WERI-Rb-1 (cell line): ENCODE measurements around the gene DSE.

Experiments
- DNase-seq: peaks from one replicate; pipeline ENCODE4 v3.0.0-alpha.2; 2020
- H3K27ac ChIP-seq: fragments of 250-450 bp; sonication (Bioruptor Pico); 2 replicates; pipeline ENCODE4 v1.5.1; 2020; ENCODE audit warnings: mild to moderate bottlenecking, moderate library complexity
- H3K27me3 ChIP-seq: fragments of 250-450 bp; sonication (Bioruptor Pico); 2 replicates; pipeline ENCODE4 v1.5.1; 2021; ENCODE audit warnings: mild to moderate bottlenecking, low read depth, moderate library complexity; ENCODE audit not compliant: insufficient read depth, severe bottlenecking
- H3K36me3 ChIP-seq: fragments of 250-450 bp; sonication (Bioruptor Pico); 2 replicates; pipeline ENCODE4 v1.5.1; 2020; ENCODE audit warnings: mild to moderate bottlenecking, moderate library complexity
- H3K4me3 ChIP-seq: 2 replicates; pipeline ENCODE4 v1.5.1; 2011; ENCODE audit warnings: low read depth, mild to moderate bottlenecking, control low read depth, low read length
- H3K9me3 ChIP-seq: fragments of 250-450 bp; sonication (Bioruptor Pico); 2 replicates; pipeline ENCODE4 v1.5.1; 2021; ENCODE audit warnings: mild to moderate bottlenecking, moderate library complexity; ENCODE audit not compliant: severe bottlenecking
- TF ChIP-seq, protein P1 (sequence below): IDR thresholded peaks from 2 replicates; pipeline ENCODE4 v1.5.1; 2011; ENCODE audit warnings: low read depth, mild to moderate bottlenecking, control low read depth, inconsistent platforms, low read length

The DSE gene

DNA sequence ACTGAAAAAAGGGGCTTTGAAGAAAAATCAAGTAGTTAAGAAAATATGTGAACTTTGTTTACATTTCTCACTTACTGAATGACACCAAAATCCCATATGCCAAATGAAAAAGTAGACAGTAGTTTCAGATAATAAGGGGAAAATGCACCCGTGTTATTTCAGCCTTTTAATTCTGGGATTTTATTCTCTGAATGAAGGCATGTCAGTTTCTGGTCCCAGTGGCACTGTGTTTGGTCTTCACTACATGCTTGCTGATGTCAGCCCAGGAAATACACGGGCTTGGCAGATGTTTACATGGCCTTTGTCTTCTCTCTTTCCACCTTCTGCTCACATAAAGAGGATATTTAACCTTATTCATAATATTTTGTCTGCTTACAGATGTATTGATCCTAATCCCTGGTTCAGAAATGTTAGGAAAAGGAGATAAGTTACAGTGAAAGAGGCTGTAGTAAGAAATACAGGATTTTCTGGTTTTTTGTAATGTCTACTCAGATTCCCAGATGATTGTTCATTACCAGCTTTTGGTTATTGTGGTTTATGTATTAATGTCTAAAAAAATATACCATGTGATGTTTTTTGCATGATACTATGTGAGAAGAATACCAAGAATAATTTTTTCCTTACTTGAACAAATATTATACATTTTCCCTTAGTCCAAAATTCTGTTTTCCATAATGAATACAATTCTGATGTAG, 27.7 kb downstream of the DSE start:
- TF ChIP-seq, protein P1, sequence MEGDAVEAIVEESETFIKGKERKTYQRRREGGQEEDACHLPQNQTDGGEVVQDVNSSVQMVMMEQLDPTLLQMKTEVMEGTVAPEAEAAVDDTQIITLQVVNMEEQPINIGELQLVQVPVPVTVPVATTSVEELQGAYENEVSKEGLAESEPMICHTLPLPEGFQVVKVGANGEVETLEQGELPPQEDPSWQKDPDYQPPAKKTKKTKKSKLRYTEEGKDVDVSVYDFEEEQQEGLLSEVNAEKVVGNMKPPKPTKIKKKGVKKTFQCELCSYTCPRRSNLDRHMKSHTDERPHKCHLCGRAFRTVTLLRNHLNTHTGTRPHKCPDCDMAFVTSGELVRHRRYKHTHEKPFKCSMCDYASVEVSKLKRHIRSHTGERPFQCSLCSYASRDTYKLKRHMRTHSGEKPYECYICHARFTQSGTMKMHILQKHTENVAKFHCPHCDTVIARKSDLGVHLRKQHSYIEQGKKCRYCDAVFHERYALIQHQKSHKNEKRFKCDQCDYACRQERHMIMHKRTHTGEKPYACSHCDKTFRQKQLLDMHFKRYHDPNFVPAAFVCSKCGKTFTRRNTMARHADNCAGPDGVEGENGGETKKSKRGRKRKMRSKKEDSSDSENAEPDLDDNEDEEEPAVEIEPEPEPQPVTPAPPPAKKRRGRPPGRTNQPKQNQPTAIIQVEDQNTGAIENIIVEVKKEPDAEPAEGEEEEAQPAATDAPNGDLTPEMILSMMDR, result no peak
- Histone ChIP-seq H3K36me3 (no peaks in the 10 kb centered on the region), H3K4me3 (no peak overlapping the region), H3K9me3 (no peaks in the 10 kb centered on the region), H3K27ac (no peak overlapping the region), H3K27me3 (no peaks in the 10 kb centered on the region)
- DNase-seq, result no peak

DNA sequence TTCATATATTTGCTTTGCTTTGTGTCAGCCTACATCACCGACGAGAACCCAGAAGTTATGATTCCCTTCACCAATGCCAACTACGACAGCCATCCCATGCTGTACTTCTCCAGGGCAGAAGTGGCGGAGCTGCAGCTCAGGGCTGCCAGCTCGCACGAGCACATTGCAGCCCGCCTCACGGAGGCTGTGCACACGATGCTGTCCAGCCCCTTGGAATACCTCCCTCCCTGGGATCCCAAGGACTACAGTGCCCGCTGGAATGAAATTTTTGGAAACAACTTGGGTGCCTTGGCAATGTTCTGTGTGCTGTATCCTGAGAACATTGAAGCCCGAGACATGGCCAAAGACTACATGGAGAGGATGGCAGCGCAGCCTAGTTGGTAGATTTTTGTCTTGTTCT, 28.5 kb downstream of the DSE start:
- no peaks in the 10 kb centered on the region for H3K27me3 ChIP-seq
- H3K27ac ChIP-seq, result no peak overlapping the region
- no peaks in the 10 kb centered on the region for H3K36me3 ChIP-seq
- H3K4me3 ChIP-seq, result no peak overlapping the region
- no peak for DNase-seq
- TF ChIP-seq, protein P1, result no peak
- H3K9me3 ChIP-seq, result no peaks in the 10 kb centered on the region

DNA sequence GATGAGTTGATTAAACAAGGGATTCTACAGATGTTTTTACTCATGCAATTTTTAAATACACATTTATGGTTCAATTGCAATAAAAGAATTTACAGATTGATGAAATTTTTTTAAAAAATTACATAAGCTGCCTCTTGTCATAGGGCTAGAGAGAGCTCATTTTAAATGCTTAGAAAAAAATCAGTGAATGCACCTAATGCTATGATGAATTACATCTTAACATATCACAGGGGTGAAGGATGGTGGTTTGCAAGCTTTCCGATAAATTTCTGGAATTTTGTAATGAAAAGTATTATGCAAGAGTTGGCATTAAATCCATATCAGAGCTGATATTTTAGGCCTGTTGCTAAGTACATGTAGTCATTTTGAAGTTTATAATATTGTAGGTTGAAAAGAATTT, 29.6 kb downstream of the DSE start:
- H3K4me3 ChIP-seq, result no peak overlapping the region
- no peaks in the 10 kb centered on the region for H3K36me3 ChIP-seq
- TF ChIP-seq, protein P1, result no peak
- no peak overlapping the region for H3K27ac ChIP-seq
- no peak for DNase-seq
- no peaks in the 10 kb centered on the region for H3K27me3 ChIP-seq
- H3K9me3 ChIP-seq, result no peaks in the 10 kb centered on the region

DNA sequence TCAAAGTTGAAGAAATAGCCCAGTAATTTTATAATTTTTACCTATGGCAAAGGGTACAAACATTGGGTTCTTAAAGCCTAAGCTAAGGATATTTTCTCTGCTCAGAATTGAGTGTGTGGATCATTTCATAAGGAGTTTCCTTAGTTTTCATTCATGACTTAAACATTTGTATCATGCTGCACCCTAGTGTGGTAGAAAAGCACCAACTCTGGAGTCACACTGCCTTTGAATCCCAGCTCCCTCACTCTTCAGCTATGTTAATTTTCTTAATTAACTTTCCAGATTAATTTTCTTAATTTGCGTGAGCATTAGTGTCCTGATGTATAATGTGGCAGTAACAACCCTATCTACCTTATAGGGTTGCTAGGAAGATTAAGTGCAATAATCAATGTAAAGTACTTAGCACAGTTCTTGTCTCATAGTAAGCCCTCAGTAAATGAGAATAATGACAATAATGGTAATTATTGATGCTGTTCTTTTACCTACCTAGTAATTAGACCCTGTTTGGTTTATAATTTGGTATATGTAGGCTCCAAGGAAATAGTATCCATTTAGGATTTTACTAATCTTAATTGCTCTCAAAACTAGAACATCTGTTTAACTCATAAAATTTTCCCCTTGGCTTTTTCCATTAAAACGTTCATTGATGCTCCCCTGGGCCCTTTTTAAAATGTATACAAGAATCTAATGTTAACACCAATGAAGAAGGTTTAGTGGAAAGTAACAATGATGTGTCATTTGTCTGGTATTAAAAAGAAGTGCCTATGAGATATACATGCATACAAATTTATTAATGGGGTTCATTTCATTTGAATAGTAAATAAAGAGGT, 31.6 kb downstream of the DSE start:
- H3K27ac ChIP-seq, result no peak overlapping the region
- no peak for DNase-seq
- H3K9me3 ChIP-seq, result no peaks in the 10 kb centered on the region
- H3K36me3 ChIP-seq, result no peaks in the 10 kb centered on the region
- H3K4me3 ChIP-seq, result no peak overlapping the region
- no peaks in the 10 kb centered on the region for H3K27me3 ChIP-seq
- TF ChIP-seq, protein P1, result no peak

DNA sequence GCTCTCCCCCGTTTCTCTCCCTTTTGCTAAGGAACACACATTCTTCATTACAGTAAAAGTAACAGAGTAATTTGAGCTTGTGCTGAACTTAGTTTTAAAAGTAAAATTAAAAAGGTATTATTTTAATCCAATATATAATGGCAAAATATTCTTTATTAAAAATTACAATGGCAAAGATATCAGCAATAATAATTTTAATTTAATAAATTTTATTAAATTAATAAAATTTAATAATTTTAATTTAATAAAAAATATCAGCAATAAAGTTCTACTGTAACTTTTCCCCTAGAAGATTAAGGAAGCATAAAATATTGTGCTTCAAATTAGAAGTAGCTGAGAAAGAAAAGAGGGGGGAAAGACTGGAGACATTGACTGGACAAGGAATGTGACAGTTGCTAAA, 32.5 kb downstream of the DSE start:
- Histone ChIP-seq H3K4me3 (no peak overlapping the region), H3K27ac (no peak overlapping the region), H3K27me3 (no peaks in the 10 kb centered on the region), H3K36me3 (no peaks in the 10 kb centered on the region), H3K9me3 (no peaks in the 10 kb centered on the region)
- TF ChIP-seq, protein P1, result no peak
- no peak for DNase-seq
